ENCODE measurements around the gene ACVR1C.

GRCh38 chr2:157611726-157612125 is 16.9 kb downstream of the ACVR1C start:
- TF ChIP-seq POLR2A (IDR thresholded peaks at IDR 0.05; ENCODE audit: low read depth, low read length), result no peak
- no peak for TF ChIP-seq POLR2AphosphoS5 (IDR thresholded peaks at IDR 0.05; ENCODE audit: low read depth, low read length)
- no peak for TF ChIP-seq TAF1 (IDR thresholded peaks at IDR 0.05; ENCODE audit: borderline replicate concordance, low read depth, low read length)
